ENCODE results near the gene MLX. TPM values are rescaled to one million over a fixed set of nuclear protein-coding genes. Genes with fewer than 3 reads are reported as not detected.

The MLX gene
- total and polyA plus RNA-seq, 10 of the 15 experiments (the other 5 are each of a cell fraction or from before 2014, with no cell fraction given), result 34.4 to 65.0 (median 44.4) TPM

- ATAC-seq (peak; percentile 85), FAIRE-seq (peak; percentile 77), DNase-seq (ENCODE audit: low read depth, low spot score) (no peak)
- no TSS peak for BruUV-seq (replicated peaks)
- peaks cover 4 to 11% of the 10 kb centered on the region in 2 experiments; a peak in 3 of 4 replicates for H3K36me3 ChIP-seq (ENCODE audit: control insufficient read depth in 2 of 2, insufficient read depth in 2 of 2, low read length in 1 of 2)
- H3K27ac ChIP-seq (ENCODE audit: control insufficient read depth, insufficient read depth), result no peak overlapping the region
- no peak overlapping the region for H2AFZ ChIP-seq (ENCODE audit: control insufficient read depth, low read depth, low read length)
- no peaks in the 10 kb centered on the region; the same call in 1 of the 2 replicates for H4K20me1 ChIP-seq (ENCODE audit: control insufficient read depth, insufficient read depth)
- intact Hi-C loops (cut with micrococcal nuclease; ENCODE audit: unreplicated experiment) (loop anchor here (1.0 to 5.0 kb wide), 3 partner anchors 89 to 195 kb away; no protein-coding TSS in a partner anchor), in situ Hi-C loops (cut with MboI) (no loop called here)
- H3K4me2 ChIP-seq (ENCODE audit: control insufficient read depth, insufficient read depth), result no peak overlapping the region
- H3K27me3 ChIP-seq (replicated peaks in 1 of 2; ENCODE audit: control insufficient read depth in 2 of 2, insufficient read depth in 2 of 2, low read length in 1 of 2), result no peaks in the 10 kb centered on the region
- H3K9ac ChIP-seq (ENCODE audit: control insufficient read depth, insufficient read depth, low read length), result no peak overlapping the region
- ChIA-PET POLR2A (no interaction called here), CTCF (interaction anchor here (0.6 to 10.4 kb wide), 27 partner anchors 9 to 205 kb away, joined by 3 to 120 read pairs (median 3); no protein-coding TSS in a partner anchor), RAD21 (ENCODE audit: unreplicated experiment) (interaction anchor here (0.6 to 1.3 kb wide), 9 partner anchors 8 to 114 kb away, joined by 3 to 7 read pairs (median 3); no protein-coding TSS in a partner anchor), SMC1A (ENCODE audit: uncharacterized antibody, unreplicated experiment) (interaction anchor here (0.5 to 2.9 kb wide), 14 partner anchors 10 to 1837 kb away, joined by 3 to 8 read pairs (median 4); no protein-coding TSS in a partner anchor)
- no peaks in the 10 kb centered on the region for H3K9me3 ChIP-seq (replicated peaks; ENCODE audit: control insufficient read depth, insufficient read depth, low read length)
- WGBS (ENCODE audit: insufficient coverage, insufficient replicate concordance, low lambda C conversion rate, missing lambda C conversion rate), result 7% methylated on average over 9 of the region's 9 CpGs
- H3K79me2 ChIP-seq (ENCODE audit: control insufficient read depth, insufficient read depth, low read length), result no peaks in the 10 kb centered on the region
- H3K4me3 ChIP-seq, result no peak overlapping the region
- peaks cover 4% of the 10 kb centered on the region for H3K4me1 ChIP-seq (ENCODE audit: control insufficient read depth, insufficient read depth, low read length)
- TF ChIP-seq TARDBP (IDR thresholded peaks at IDR 0.05; ENCODE audit: borderline replicate concordance) (no peak), KAT2A (conservative IDR thresholded peaks at IDR 0.05; ENCODE audit: control insufficient read depth, low read depth, low read length) (no peak), YY1 (IDR thresholded peaks at IDR 0.05; ENCODE audit: low read depth, low read length) (peak; percentile 52), GATAD2B (conservative IDR thresholded peaks at IDR 0.05; ENCODE audit: low read depth) (no peak), DPF2 (IDR thresholded peaks at IDR 0.05) (no peak), NFYA (IDR thresholded peaks at IDR 0.05; ENCODE audit: borderline replicate concordance, low read depth, low read length) (no peak), MTA3 (IDR thresholded peaks at IDR 0.05; ENCODE audit: borderline replicate concordance, low read length) (no peak), IRF5 (IDR thresholded peaks at IDR 0.05; ENCODE audit: borderline replicate concordance) (no peak), MXI1 (IDR thresholded peaks at IDR 0.05; ENCODE audit: low read depth, low read length) (no peak), NR2C1 (IDR thresholded peaks at IDR 0.05) (no peak), IKZF2 (IDR thresholded peaks at IDR 0.05) (no peak), CBFB (IDR thresholded peaks at IDR 0.05; ENCODE audit: low read depth) (no peak), PAX8 (IDR thresholded peaks at IDR 0.05) (no peak), MYB (IDR thresholded peaks at IDR 0.05; ENCODE audit: borderline replicate concordance, low read depth, low read length) (no peak)
- TF ChIP-seq, protein P1, sequence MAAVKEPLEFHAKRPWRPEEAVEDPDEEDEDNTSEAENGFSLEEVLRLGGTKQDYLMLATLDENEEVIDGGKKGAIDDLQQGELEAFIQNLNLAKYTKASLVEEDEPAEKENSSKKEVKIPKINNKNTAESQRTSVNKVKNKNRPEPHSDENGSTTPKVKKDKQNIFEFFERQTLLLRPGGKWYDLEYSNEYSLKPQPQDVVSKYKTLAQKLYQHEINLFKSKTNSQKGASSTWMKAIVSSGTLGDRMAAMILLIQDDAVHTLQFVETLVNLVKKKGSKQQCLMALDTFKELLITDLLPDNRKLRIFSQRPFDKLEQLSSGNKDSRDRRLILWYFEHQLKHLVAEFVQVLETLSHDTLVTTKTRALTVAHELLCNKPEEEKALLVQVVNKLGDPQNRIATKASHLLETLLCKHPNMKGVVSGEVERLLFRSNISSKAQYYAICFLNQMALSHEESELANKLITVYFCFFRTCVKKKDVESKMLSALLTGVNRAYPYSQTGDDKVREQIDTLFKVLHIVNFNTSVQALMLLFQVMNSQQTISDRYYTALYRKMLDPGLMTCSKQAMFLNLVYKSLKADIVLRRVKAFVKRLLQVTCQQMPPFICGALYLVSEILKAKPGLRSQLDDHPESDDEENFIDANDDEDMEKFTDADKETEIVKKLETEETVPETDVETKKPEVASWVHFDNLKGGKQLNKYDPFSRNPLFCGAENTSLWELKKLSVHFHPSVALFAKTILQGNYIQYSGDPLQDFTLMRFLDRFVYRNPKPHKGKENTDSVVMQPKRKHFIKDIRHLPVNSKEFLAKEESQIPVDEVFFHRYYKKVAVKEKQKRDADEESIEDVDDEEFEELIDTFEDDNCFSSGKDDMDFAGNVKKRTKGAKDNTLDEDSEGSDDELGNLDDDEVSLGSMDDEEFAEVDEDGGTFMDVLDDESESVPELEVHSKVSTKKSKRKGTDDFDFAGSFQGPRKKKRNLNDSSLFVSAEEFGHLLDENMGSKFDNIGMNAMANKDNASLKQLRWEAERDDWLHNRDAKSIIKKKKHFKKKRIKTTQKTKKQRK (IDR thresholded peaks at IDR 0.05; ENCODE audit: low read depth, low read length), result no peak
- TF ChIP-seq, protein P2, sequence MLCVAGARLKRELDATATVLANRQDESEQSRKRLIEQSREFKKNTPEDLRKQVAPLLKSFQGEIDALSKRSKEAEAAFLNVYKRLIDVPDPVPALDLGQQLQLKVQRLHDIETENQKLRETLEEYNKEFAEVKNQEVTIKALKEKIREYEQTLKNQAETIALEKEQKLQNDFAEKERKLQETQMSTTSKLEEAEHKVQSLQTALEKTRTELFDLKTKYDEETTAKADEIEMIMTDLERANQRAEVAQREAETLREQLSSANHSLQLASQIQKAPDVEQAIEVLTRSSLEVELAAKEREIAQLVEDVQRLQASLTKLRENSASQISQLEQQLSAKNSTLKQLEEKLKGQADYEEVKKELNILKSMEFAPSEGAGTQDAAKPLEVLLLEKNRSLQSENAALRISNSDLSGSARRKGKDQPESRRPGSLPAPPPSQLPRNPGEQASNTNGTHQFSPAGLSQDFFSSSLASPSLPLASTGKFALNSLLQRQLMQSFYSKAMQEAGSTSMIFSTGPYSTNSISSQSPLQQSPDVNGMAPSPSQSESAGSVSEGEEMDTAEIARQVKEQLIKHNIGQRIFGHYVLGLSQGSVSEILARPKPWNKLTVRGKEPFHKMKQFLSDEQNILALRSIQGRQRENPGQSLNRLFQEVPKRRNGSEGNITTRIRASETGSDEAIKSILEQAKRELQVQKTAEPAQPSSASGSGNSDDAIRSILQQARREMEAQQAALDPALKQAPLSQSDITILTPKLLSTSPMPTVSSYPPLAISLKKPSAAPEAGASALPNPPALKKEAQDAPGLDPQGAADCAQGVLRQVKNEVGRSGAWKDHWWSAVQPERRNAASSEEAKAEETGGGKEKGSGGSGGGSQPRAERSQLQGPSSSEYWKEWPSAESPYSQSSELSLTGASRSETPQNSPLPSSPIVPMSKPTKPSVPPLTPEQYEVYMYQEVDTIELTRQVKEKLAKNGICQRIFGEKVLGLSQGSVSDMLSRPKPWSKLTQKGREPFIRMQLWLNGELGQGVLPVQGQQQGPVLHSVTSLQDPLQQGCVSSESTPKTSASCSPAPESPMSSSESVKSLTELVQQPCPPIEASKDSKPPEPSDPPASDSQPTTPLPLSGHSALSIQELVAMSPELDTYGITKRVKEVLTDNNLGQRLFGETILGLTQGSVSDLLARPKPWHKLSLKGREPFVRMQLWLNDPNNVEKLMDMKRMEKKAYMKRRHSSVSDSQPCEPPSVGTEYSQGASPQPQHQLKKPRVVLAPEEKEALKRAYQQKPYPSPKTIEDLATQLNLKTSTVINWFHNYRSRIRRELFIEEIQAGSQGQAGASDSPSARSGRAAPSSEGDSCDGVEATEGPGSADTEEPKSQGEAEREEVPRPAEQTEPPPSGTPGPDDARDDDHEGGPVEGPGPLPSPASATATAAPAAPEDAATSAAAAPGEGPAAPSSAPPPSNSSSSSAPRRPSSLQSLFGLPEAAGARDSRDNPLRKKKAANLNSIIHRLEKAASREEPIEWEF (IDR thresholded peaks at IDR 0.05; ENCODE audit: insufficient replicate concordance, low read depth, low read length), result no peak
Measured at GRCh38 chr17:42517516-42517915, 49.4 kb upstream of the MLX start.
